GM18873 (cell line): ENCODE data around the gene ADGRG6.
A peak's percentile ranks its signal among the peaks of the same experiment; 100 is the strongest.

Source experiments
- ATAC-seq: cut with Tn5 transposase; IDR thresholded peaks from one replicate; pipeline ENCODE4 v1.9.1; 2021; ENCODE audit warnings: mild to moderate bottlenecking, moderate library complexity, moderate number of reproducible peaks; ENCODE audit not compliant: unreplicated experiment, low FRiP score

ADGRG6 gene

GRCh38 chr6:142373268-142374090 lies 71.7 kb downstream of the ADGRG6 start:
- ATAC-seq, result no peak

DNA sequence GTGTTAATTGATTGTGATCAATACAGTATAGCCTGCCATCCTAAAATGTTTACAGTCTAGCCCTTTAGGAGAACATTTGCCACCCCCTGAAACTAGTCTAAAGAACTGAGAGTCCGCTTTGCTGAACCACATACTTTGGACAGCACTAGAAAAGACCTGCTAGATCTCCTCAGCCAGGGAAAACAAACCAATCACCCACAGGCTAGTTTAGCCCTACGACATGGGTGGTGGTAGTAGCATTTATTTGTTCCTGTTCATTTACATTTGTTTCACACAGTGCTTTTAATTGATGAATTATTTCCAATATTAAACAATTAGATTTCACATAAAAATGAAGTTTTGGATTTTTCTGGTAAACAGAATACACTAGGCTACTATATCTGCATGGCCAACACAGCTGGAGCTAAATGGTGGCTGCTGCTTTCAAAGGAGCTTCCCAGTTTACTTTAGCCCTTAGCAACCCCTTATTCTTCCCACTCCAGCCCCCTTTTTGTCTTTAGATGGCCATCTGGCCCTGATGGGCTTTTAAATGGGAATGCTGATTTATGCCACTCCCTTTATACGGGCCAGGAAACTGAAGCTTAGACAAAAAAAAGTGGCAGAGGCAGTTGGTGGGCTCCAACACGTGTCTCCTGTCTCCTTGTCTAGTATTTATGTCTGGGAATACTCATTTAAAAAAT lies 72.4 kb downstream of the ADGRG6 start:
- ATAC-seq, result no peak

- ATAC-seq, result no peak
Observed at GRCh38 chr6:142374965-142375733, 73.3 kb downstream of the ADGRG6 start.

- no peak for ATAC-seq
Observed at GRCh38 chr6:142376115-142376514, 74.3 kb downstream of the ADGRG6 start.

- ATAC-seq, result no peak
Observed at GRCh38 chr6:142376800-142377496, 75.1 kb downstream of the ADGRG6 start.

DNA sequence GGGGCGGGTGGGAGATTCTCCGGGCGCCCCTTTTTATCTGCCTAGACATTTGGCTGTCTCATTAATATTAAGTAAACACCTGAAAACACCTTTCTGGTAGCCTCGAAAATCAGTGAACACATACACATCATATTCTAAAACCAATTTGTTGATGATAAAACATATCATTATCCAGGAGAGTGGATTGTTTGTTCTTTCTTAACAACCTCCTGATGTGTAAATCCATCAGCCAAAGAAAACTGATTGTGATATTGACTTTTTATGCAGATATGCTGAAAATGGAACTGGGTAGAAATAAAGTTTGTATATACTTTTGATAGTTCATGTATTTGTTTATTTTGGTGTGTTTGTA lies 75.7 kb downstream of the ADGRG6 start:
- no peak for ATAC-seq

DNA sequence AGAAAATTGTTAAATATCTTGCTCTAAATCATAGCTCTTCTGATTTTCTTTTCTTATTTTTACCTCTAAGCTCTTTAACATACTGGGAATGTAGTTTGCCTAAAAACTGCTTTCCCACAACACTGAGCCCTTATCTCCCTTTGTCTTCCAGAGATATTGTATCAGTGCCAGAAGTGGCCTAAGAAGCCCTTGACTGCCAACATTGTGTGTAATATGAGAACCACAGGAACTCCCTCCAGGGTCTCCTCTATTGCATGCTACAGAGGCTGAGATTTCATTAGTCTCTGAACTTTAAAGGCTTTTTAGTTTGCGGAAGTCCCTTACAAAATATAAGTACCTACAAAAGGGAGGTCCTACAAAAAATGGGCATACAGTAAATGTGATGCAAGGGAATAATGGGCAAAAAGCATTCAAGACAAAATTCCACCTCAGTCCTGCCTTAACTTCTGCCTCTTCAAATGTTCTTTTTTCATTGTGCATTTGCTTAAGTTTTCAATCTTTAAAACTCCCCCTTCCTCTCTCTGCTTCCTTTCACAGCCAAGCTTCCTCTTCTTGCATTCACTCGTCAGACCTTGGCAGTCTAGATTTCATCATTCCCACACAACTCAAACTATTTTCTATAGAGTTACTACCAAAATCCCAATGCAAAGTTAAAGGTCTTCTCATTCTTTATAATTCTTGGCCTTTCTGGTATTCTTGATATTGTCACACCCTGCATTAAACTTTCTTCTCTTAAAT lies 76.5 kb downstream of the ADGRG6 start:
- ATAC-seq, result no peak

GRCh38 chr6:142380626-142381025 lies 78.8 kb downstream of the ADGRG6 start:
- no peak for ATAC-seq

GRCh38 chr6:142381181-142381580 lies 79.4 kb downstream of the ADGRG6 start:
- ATAC-seq, result no peak

DNA sequence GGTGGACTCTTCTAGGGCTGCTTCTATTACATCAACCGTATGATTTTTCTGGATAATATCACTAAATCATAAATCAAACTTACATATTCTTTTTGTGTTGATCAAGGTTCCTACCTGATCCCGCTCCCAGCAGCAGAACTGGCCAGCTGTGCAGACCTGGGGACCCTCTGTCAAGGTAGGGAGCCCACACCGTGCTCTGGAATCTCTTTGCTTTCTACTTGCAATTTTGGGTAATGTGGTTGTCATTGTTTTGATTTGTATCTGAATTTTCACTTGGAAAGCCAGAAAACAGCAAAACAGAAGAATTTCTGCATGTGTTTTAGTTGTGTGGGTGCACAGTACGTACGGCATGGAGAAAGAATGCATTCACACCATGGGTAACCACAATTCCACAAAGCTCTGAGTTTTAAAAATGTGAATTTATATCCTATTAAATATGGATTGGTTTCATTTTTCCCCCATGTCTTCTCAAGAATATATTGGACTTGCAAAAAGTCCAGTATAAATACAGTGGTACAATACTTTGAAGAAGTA lies 80.1 kb downstream of the ADGRG6 start:
- ATAC-seq, result no peak

- no peak for ATAC-seq
Observed at GRCh38 chr6:142384519-142385254, 82.9 kb downstream of the ADGRG6 start.

DNA sequence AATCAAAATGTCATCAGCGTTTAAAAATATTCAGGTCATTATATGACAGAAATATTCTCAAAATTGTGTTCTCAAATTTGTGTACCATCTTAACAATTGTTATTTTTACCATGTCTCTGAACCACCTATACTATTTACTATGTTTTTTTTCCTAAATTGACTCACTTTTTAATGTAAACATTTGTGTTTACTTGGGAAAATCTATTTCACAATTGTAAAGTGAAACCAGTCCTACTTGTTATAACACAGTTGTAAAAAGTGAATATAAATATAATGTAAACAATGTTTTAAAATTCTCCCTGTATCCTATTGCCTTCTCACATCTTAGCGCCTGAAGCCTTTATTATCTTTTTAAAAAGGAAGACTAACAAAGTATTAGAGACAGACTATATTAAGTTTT lies 83.5 kb downstream of the ADGRG6 start:
- no peak for ATAC-seq

- ATAC-seq, result no peak
Observed at GRCh38 chr6:142386657-142387056, 84.8 kb downstream of the ADGRG6 start.

DNA sequence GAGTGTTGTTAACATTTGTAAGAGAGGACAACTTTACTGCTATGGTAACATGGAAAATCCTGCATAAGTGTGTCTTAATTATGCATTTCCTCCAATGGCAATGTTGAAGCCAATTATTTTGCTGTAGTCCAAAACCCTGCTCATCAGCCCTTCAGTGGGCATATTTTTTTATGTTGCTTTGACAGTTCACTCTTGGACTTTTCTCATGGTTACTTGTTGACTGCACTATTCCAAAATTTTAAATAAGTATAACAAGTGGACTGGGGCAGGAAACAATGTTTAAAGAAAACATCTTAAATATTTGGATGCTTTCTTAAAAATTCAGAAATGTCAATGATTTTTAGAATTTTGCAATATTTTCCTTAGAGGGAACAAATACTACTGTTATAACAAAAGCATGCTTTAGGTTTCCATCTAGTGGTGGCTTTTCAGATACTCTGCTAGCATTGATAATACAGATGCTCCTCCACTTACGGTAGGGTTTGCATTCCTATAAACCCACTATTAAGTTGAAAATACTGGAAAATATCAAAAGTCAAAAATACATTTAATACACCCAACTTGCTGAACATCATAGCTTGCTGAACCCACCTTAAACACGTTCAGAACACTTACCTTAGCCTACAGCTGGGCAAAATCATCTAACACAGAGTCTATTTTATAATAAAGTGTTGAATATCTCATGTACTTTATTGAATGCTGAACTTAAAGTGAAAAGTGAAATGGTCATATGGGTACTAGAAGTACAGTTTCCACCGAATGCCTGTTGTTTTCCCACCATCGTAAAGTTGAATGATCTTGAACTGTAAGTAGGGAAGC lies 86.4 kb downstream of the ADGRG6 start:
- ATAC-seq, result peak; percentile 65

DNA sequence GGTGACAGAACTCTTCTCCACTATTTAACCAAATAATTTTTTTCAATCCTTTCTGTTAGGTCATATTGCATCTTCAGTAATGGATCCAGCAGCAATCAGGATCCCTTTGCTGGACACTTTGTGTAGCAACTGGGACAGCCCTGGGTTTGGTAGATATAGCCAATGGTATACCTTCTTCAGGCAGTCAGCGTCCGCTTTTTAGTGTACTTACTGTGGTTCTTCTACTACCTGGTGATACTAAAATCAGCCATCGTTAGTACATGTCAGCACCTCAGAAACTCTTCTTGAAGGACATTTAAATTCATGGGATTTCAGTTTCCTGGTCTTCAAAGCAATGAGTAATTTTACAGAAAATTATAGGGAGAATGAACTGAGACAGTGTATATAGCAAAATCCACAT lies 93.5 kb downstream of the ADGRG6 start:
- ATAC-seq, result no peak

GRCh38 chr6:142395768-142396231 lies 94.0 kb downstream of the ADGRG6 start:
- ATAC-seq, result peak; percentile 93

DNA sequence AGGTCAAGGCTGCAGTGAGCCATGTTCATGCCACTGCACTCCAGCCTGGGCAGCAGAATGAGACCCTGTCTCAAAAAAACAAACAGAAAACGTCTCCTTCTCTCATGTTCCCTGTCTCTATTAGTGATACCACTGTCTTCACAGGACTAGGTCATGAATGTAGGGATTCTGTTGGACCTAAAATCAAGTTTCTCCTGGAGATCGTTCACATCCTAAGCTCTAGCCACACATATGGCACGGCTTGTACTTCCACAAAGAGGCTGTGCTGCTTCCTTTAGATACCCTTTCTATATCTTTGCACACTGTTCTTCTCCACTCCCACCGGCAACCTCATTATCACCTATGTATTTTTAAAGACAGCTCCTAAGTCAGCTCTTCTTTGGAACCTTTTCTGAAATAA lies 96.5 kb downstream of the ADGRG6 start:
- no peak for ATAC-seq

DNA sequence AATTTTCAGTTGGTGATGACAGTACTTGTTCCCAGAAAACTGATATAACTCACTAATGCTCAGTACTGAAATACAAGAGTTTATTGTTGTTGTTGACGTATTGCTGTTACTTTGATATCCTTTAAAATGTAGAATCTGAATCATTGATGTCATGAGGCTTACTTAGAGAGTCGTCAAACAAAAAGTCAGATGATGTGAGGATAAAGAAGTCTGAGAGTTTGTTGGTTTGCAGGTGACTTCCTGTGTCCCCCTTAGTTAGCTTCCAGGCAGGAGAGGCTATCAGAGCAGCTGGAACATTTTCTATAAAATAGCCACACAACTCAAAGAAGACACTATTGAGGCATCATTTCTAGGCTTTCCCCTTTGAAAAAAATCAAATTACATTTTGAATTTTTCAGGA lies 97.9 kb downstream of the ADGRG6 start:
- ATAC-seq, result no peak
